Astrocyte of the cerebellum (primary cell): ENCODE measurements around the gene ATP1B1.

Experiments
- DNase-seq: peaks from one replicate; pipeline ENCODE4 v3.0.0-alpha.2; 2011; ENCODE audit warnings: low read depth
- H3K4me3 ChIP-seq: 2 replicates; pipeline ENCODE4 v1.5.1; 2011; ENCODE audit warnings: mild to moderate bottlenecking, low read depth, low read length, moderate library complexity
- in situ Hi-C: cut with HindIII; loops from 2 replicates; pipeline ENCODE4 v1.10.0; 2017; ENCODE audit warnings: low sequenced_read_pairs
- TF ChIP-seq, protein P1 (sequence below): IDR thresholded peaks from 2 replicates; pipeline ENCODE4 v1.5.1; 2012; ENCODE audit warnings: low read length, low read depth, moderate library complexity, mild to moderate bottlenecking; ENCODE audit errors: missing control alignments

Gene ATP1B1

DNA sequence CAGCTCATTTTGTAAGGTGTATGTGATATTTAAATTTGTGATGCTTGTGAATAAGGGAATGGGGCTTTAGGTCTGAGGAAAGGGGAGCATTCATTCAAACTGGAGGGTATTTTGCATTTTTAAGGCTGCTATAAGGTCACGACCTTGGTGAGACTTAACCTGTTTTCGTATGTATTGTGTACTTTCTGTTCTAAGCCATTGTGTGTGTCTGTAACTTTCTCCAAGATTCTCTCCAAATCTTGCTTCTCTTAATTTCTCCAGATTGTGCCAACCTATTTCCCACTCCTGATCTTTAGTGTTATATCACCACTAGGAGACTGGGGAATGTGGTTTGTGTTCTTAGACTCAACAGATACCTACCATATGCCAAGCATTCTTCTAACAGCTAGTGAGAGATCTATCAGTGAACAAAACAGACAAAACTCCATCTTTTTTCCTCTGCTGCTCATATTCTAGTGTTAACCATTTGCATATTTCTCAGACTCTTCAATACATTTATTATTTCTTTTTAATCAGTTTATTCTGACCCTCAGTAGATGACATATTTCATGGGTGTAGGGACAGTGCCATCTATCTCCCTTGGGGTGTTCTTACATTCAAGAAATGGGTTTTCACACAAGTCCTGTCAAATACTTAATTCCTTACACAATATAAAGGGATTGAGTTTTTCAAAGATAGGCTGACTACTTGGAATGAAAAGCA lies 27.5 kb downstream of the ATP1B1 start:
- H3K4me3 ChIP-seq: no peak overlapping the region
- TF ChIP-seq, protein P1, sequence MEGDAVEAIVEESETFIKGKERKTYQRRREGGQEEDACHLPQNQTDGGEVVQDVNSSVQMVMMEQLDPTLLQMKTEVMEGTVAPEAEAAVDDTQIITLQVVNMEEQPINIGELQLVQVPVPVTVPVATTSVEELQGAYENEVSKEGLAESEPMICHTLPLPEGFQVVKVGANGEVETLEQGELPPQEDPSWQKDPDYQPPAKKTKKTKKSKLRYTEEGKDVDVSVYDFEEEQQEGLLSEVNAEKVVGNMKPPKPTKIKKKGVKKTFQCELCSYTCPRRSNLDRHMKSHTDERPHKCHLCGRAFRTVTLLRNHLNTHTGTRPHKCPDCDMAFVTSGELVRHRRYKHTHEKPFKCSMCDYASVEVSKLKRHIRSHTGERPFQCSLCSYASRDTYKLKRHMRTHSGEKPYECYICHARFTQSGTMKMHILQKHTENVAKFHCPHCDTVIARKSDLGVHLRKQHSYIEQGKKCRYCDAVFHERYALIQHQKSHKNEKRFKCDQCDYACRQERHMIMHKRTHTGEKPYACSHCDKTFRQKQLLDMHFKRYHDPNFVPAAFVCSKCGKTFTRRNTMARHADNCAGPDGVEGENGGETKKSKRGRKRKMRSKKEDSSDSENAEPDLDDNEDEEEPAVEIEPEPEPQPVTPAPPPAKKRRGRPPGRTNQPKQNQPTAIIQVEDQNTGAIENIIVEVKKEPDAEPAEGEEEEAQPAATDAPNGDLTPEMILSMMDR: peak; percentile 6
- in situ Hi-C loops: no loop called here
- DNase-seq: no peak

DNA sequence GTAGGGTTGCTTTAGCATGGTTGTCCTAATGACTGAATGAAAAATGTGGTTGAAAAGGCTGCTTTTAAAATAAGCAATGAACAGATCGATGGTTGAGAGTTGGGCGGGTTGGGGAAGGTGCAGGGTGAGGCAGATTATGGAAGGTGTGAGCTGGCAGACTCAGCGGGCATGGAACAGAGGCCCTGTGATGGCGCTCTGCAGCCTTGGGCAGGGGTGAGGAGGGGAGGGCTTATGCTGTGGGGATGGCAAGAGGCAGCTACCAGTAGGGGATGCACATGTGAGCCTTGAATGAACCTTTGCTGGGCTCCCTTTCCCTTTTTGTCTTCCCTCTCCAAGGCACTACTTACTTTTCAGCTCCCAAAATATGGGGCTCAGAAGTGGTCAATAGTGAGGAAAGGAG lies 30.9 kb downstream of the ATP1B1 start:
- DNase-seq: no peak
- TF ChIP-seq, protein P1: no peak

DNA sequence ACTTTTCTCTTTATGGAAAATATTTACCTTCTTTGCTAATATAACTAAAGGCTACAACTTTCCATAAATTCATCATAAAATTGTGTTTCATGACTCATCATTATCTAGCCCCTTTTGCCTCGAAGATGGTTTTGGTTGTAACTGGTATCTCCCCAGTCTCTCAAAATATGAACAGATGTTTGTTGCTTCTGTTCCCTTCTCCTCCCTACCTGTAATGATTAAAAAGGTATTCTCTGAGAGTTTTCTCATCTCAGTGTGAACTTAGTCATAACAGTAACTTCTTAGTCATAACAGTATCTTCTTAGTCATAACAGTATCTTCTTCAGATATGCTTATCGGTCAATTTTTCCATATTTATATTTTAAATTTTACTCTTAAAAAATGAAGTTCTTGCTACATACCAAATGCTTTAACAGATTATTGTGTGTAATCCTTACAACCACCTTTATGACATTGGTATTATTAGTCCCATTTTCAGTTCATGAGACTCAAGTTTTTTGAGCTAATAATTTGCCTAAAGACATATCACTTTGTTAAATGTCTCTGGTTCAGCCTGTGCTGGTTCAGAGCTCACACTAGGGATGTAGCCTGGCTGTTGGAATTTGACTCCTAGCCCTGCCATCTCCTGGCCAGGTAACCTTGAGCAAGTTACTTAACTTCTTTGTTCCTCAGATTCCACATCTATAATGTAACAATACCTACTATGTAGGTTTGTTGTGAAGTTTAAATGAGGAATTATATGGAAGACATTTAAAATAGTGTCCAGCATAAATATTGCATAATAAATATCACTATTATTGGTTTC lies 32.6 kb downstream of the ATP1B1 start:
- TF ChIP-seq, protein P1: no peak
- H3K4me3 ChIP-seq: no peak overlapping the region
- in situ Hi-C loops: no loop called here
- no peak for DNase-seq

More for the DNA sequence above, 30.9 kb downstream of the ATP1B1 start:
- in situ Hi-C loops: no loop called here
- H3K4me3 ChIP-seq: no peak overlapping the region

DNA sequence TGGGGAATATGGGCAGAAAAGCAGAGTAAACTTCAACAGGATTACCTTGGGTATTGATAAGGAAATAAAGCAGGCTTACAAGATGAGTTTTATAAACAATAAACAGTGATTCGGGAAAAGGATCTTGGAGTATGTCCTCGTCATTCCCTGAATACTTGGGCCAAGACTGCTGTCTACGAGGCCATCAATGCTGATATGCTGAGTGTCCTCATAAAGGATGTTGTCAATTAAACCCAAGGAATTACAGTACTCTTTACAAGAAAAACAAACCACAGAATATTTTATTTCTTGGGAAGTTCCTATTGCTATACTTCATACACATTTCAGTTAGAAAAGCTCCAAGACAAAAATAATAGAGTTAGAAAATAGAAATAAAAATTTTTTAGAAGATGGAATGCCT lies 34.9 kb downstream of the ATP1B1 start:
- in situ Hi-C loops: no loop called here
- no peak overlapping the region for H3K4me3 ChIP-seq
- no peak for DNase-seq
- TF ChIP-seq, protein P1: no peak

DNA sequence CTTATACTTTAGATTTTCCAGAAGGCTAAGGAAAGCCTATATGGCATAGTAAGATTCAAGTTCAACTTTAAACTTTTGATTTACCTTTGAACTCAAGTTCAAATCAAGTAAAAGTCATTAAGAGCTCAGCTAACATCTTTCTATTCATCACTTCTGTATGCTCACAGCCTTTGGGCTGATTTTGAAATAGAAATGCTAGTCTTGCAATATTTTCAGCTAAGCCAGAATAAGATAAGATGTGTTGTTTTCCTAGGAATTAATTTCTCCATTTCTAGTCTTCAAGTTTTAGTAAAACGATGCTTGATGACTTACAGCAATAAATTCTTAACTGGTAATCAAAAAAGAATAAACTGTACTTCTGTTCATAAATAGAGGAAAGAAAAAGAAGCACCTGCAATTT lies 35.6 kb downstream of the ATP1B1 start:
- in situ Hi-C loops: no loop called here
- TF ChIP-seq, protein P1: no peak
- no peak for DNase-seq
- H3K4me3 ChIP-seq: no peak overlapping the region

DNA sequence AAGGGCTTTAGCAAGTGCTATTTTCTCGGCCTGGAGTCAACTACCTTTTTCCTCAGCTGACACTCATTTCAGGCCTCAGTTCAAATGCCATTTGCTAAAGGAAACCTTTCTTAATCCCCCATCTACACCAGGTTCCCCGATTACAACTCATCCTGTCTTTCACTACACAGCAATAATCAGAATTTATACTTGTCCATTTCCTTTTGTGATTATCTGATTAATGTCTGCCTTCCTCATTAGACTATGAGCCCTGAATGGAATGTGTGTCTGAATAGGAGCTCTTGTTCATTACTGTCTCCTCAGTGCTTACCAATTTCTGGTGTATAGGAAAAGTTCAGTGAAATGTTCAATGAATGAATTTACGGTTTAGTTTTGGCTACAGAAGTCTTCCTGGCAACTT lies 36.9 kb downstream of the ATP1B1 start:
- in situ Hi-C loops: no loop called here
- TF ChIP-seq, protein P1: no peak
- no peak for DNase-seq
- no peak overlapping the region for H3K4me3 ChIP-seq
